ENCODE data around the gene WDFY4.

The WDFY4 gene

GRCh38 chr10:49024484-49024883 is 339.8 kb downstream of the WDFY4 start:
- DNase-seq (ENCODE audit: low spot score), result no peak

- no peak for DNase-seq (ENCODE audit: low spot score)
Measured at GRCh38 chr10:49025347-49025983, 340.8 kb downstream of the WDFY4 start.

- no peak for DNase-seq (ENCODE audit: low spot score)
Measured at GRCh38 chr10:49028639-49029038, 344.0 kb downstream of the WDFY4 start.

GRCh38 chr10:49029666-49030065 is 345.0 kb downstream of the WDFY4 start:
- DNase-seq (ENCODE audit: low spot score), result no peak
